ENCODE measurements around the gene WNT10A.
A peak's percentile ranks its signal among the peaks of the same experiment; 100 is the strongest.

WNT10A gene

GRCh38 chr2:218878926-218879761, 1.5 kb upstream of the WNT10A start:
- no peak for DNase-seq

DNA sequence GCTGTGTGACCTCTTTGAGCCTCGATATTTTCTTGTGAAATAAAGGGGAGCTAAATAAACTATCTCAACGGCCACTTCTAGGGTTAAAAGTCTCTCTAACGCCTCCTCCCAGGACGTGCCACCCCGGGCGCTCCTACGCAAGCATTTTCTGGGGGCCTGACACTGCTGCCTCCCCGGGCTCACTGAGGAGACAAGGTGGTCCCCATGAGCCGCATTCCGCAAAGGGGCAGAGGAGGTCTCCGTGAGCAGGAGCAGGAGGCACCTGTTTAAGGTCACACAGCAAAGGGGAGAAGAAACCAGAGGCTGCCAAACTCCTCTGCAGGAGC, 913 bp upstream of the WNT10A start:
- DNase-seq = no peak

DNA sequence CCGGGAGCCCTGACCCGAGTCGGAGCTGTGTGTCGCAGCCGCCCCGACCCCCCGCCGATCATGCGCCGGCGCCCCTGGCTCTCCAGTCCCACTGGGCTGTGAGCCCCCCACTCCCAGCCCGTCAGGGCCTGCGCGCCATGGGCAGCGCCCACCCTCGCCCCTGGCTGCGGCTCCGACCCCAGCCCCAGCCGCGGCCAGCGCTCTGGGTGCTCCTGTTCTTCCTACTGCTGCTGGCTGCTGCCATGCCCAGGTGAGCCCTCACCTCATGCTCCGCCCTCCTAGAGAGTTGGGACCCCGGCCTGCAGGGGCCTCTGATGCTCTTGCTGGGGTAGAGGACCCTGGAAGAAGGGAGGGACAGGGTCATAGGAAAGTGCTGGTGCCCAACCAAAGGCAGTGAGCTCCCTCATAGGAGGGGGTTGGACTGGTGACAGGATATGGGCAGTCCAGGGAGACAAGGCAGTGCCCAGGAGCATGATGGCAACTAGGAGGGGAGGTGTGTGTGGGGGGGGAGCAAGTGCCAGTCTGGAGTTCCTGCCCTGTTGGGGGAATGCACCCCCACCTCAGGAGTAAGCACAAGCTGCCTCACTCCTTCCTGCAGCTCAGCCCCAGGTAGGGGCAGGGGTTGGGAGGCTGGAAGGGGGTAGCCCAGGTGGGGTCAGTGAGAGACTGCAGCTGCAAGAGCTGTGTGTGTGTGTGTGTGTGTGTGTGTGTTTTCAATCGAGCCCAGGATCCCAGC, 375 bp downstream of the WNT10A start:
- DNase-seq = no peak

DNA sequence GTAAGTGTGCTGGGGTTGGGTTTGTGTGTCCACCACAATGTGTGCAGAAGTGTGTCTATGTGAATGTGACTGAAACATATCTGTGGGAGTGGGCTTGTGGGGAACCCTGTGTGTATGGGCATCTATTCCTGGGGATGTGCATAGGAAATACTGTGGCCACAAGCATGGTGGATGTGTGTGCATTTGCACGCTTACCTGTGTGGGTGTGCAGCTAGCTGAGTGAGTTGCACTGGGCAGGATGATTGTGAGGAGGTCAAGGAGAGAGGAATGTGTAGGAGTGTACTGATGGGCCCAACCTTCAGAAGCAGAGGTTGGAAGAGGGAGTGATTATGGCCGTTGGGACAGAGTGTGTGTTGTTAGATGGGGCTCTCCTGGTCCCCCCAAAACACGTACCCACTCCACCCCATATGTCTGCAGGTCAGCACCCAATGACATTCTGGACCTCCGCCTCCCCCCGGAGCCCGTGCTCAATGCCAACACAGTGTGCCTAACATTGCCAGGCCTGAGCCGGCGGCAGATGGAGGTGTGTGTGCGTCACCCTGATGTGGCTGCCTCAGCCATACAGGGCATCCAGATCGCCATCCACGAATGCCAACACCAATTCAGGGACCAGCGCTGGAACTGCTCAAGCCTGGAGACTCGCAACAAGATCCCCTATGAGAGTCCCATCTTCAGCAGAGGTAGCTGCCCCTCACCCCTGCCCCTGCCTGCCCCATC, 1.2 kb downstream of the WNT10A start:
- no peak for DNase-seq

GRCh38 chr2:218882461-218882816, 1.8 kb downstream of the WNT10A start:
- no peak for DNase-seq

- no peak for DNase-seq
These were observed 2.3 kb downstream of the WNT10A start for GRCh38 chr2:218882866-218883366.

DNA sequence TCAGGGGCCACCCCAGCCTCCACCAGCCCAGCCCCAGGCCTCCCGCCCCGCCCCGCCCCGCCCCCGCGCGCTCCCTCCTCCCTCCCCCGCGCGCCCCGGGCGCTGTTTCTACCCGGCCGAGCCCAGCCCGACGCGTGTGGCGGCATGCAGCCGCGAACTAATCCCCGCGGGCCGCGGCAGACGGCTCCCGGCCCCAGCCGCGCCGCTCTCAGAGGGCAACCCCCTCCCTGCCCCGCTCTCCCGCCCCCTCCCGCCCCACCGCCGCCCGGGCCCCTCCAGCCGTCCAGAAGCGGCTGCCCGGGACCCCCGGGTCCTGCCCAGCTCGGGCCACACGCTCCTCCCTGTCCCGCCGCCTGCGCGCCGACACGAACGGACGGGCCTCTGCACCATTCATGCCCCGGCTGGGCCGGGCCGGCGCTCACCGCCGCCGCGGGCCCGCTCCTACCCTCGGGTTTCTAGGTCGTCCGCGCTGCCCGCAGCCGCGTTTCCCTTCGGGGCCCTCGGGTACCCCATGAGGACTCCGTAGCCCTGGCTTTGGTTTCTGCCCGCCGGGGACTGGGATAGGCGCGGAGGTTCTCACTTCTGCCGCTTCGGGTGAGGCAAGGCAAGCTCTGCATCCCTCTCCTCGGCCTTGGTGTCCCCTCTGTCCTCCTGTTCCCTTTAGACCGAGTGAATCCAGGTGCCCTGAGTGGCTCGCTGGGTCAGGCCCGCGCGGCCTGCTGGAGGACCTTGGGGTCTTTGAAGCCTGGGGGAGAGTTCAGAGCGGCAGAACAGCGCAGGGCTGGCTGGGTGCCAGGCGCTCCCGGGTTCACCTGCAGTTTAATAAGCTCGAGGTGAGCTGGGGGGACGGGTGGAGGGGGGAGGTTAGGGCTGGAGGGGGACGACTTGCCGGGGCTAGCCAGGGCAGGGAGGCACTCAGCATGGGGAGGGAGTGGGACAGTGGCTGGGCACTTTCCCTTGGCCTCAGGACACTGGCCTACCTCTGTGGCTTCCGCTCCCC, 3.1 kb downstream of the WNT10A start:
- DNase-seq = peak; percentile 50 to 54

GRCh38 chr2:218884519-218884918, 3.9 kb downstream of the WNT10A start:
- DNase-seq = no peak

- DNase-seq = no peak
These were observed 5.6 kb downstream of the WNT10A start for GRCh38 chr2:218885981-218886947.

DNA sequence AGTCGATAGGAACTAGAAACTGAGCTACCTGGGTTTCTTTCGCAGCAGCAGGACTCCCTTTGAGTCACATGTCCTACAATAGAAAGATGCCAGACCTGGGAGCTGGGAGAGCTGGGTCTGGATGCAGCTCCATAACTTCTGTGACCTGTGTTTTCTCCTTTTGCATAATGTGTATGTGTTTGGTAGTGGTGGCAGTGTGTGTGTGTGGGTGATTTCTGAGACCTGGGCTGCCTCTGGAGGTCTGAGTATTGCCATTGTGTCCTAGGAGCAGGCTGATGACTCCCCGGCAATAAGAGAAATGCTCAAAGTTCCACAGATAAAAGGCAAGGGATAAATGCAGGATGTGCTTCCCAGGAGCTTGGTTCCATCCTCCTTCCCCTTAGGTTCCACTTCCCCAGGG, 6.4 kb downstream of the WNT10A start:
- no peak for DNase-seq

DNA sequence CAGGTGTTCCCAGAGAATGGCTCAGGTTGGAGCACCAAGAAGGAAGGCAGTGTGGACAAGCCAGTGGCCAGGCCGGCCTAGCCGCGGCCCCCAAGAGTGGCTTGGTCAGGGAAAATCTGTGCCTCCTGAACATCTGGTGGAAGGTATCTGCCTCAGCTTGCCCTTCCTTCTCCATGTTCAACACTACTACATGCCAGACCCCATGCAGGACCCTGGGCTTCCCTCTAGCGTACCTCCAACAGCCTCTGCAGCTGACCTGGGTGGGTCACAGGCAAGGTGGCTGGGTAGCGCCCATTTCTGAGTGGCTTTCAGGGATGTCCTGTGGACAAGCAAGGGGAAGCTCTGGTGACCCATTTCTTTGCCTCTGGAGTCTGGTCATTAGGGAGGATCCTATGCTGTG, 7.7 kb downstream of the WNT10A start:
- no peak for DNase-seq

DNA sequence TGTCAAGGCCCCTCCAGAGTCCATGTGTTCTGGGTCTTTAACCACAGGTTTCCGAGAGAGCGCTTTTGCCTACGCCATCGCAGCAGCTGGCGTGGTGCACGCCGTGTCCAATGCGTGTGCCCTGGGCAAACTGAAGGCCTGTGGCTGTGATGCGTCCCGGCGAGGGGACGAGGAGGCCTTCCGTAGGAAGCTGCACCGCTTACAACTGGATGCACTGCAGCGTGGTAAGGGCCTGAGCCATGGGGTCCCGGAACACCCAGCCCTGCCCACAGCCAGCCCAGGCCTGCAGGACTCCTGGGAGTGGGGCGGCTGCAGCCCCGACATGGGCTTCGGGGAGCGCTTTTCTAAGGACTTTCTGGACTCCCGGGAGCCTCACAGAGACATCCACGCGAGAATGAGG, 9.3 kb downstream of the WNT10A start:
- no peak for DNase-seq

- DNase-seq = no peak
These were observed 9.7 kb downstream of the WNT10A start for GRCh38 chr2:218890369-218890768.

DNA sequence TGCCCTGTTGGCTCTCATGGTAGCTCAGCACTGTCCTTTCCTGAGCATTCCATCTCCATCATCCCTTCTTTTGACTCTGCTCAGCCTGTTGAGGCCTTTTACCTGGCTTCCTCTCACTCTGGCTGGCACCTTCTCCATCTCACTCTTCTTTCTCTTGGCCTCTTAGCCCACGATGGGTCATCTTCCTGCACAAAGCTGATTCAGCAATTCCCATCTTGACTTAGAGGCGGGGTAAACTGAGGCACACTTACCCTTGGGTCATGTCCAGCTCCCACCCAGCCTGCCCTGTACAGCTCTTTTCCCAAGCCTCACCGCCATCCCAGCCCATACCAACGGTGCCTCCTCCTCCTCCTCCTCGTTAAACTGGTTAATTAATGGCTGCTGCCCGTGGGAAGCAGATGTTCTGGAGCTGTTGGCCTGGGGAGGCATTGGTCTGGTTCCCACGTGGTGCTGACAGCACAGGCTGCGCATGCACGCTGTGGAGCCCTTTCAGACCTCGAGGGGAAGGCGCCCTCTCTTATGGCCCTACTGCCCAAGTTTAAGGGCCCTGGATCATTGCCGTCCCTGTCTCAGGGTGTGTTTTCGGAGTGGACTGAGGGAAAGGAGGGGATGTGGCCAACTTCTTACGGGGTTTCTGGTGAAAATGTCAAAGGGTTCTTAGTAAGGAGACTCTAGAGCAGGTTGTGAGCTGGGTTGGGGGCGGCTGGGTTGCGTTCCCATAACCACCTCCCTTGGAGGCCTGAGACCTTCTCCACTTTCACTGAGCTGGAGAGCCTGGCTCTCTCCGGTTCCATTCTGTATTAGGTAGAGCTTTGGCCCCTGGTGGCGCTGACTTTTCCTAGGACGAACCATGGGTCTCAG, 10.9 kb downstream of the WNT10A start:
- DNase-seq = no peak

GRCh38 chr2:218892693-218893348, 12.2 kb downstream of the WNT10A start:
- DNase-seq = peak; percentile 78 to 86

- peak in 1 of 2 donors; percentile 54 for DNase-seq
These were observed 12.9 kb downstream of the WNT10A start for GRCh38 chr2:218893349-218894150.

- DNase-seq = no peak
These were observed 13.7 kb downstream of the WNT10A start for GRCh38 chr2:218894151-218894879.

DNA sequence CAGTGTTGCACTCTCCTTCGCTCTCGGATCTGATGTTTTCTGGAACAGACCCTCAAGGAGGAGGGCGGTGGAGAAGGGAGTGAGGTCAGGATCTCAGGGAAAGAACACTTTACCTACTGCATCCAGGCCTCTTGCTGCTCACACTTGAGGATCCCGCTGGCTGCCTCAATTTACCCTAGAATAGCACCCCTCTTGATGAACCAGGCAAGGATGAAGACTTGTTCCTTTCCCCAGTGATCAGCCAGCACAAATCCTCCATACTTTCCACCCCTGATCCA, 14.2 kb downstream of the WNT10A start:
- DNase-seq = no peak
